Endometrial microvascular endothelial cells (primary cell): ENCODE measurements around the gene PLEKHG2. TPM values are rescaled to one million over a fixed set of nuclear protein-coding genes. Genes with fewer than 3 reads are reported as not detected.

ENCODE experiments used
- in situ Hi-C: cut with HindIII; loops from 2 replicates; pipeline ENCODE4 v1.10.0; 2017; ENCODE audit warnings: low sequenced_read_pairs, low pct_unique_long_range_greater_than_20kb; ENCODE audit errors: inconsistent ontology term
- total RNA-seq: library from RNA; depleted of rRNA; stranded (reverse); fragments of >200 nt; gene quantifications from one replicate; pipeline ENCODE4 v1.2.3, GENCODE V29; 2015; ENCODE audit errors: inconsistent ontology term

Gene PLEKHG2
- total RNA-seq, 1 donor from 2014 or later: 12.8 TPM

DNA sequence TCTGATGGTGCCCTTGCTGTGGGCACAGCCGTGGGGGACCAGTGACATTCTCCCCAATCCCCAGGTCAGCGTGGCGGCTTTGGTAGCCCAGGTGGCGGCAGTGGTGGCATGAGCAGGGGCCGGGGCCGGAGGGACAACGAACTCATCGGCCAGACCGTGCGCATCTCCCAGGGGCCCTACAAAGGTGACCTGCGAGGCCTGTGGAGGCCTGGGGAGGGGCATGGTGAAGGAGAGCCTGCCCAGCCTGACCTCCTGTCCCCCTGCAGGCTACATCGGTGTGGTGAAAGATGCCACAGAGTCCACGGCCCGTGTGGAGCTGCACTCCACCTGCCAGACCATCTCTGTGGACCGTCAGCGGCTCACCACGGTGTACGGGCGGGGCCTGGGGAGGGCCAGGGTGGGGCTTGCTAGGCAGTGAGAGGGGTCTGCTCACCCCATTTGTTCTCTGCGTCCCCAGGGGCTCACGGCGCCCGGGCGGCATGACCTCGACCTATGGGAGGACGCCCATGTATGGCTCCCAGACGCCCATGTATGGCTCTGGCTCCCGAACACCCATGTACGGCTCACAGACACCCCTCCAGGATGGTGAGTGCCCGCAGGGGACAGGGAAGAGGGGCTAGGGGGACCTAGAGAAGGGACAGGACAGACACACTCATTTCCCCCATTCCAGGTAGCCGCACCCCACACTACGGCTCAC lies 60.4 kb downstream of the PLEKHG2 start:
- in situ Hi-C loops: no loop called here

DNA sequence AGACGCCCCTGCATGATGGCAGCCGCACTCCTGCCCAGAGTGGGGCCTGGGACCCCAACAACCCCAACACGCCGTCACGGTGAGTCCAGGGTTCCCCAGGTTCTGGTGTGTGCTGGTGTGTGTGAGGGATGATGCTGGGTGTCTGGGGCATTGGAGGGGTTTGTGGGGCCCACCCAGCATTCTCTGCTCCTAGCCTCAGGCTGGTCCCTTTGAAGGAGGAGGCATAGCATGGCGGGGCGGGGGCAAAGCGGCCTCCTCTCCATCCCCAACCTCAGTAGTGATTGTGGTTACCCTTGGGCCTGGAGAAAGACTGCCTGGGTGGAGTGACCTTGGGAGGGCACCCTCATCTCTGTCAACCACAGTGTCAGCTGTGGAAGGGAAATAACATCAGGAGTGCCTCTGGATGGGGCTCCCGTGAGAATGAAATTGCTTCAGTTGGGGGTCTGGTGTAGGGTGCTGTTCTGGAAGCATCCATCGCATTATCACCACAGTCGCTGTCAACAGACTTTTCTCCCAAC lies 61.0 kb downstream of the PLEKHG2 start:
- in situ Hi-C loops: no loop called here

DNA sequence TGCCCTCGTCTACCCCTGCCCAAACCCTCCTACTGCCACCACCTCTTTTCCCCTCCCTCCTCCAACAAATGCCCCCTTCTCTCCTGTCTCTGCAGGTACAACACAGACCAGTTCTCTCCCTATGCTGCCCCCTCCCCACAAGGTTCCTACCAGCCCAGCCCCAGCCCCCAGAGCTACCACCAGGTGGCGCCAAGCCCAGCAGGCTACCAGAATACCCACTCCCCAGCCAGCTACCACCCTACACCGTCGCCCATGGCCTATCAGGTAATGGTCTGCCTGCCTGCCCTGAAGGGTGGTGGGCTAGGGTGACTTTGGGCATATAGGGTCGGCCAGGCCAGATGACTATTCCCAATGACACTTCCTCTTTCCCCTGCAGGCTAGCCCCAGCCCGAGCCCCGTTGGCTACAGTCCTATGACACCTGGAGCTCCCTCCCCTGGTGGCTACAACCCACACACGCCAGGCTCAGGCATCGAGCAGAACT lies 61.7 kb downstream of the PLEKHG2 start:
- in situ Hi-C loops: no loop called here

GRCh38 chr19:39475748-39476147 lies 63.3 kb downstream of the PLEKHG2 start:
- in situ Hi-C loops: no loop called here

Other genes starting within 250 kb of the PLEKHG2 start
- not detected for gene NCCRP1, start 215.7 kb upstream of the PLEKHG2 start, total RNA-seq
- not detected for gene SYCN, start 208.4 kb upstream of the PLEKHG2 start, total RNA-seq
- gene IFNL3, start 167.7 kb upstream of the PLEKHG2 start, total RNA-seq: not detected
- gene IFNL4, start 163.8 kb upstream of the PLEKHG2 start, total RNA-seq: not detected
- gene IFNL2, start 144.3 kb upstream of the PLEKHG2 start, total RNA-seq: not detected
- gene IFNL1, start 116.3 kb upstream of the PLEKHG2 start, total RNA-seq: not detected
- gene LRFN1, start 91.8 kb upstream of the PLEKHG2 start, total RNA-seq: 0.74 TPM
- gene GMFG, start 76.6 kb upstream of the PLEKHG2 start, total RNA-seq: 68.0 TPM
- 87.2 TPM for gene SAMD4B, start 70.2 kb upstream of the PLEKHG2 start, total RNA-seq
- 48.7 TPM for gene PAF1, start 21.6 kb upstream of the PLEKHG2 start, total RNA-seq
- gene MED29, start 21.3 kb upstream of the PLEKHG2 start, total RNA-seq: 23.0 TPM
- 2.8 TPM for gene ZFP36, start 5.8 kb upstream of the PLEKHG2 start, total RNA-seq
- gene RPS16, start 23.3 kb downstream of the PLEKHG2 start, total RNA-seq: 1,019 TPM
- gene SUPT5H, start 32.9 kb downstream of the PLEKHG2 start, total RNA-seq: 64.7 TPM
- gene TIMM50, start 68.2 kb downstream of the PLEKHG2 start, total RNA-seq: 102 TPM
- 0.19 TPM for gene DLL3, start 86.3 kb downstream of the PLEKHG2 start, total RNA-seq
- not detected for gene SELENOV, start 102.5 kb downstream of the PLEKHG2 start, total RNA-seq
- 2.3 TPM for gene EID2B, start 120.2 kb downstream of the PLEKHG2 start, total RNA-seq
- gene EID2, start 127.5 kb downstream of the PLEKHG2 start, total RNA-seq: 13.8 TPM
- not detected for gene LGALS13, start 189.9 kb downstream of the PLEKHG2 start, total RNA-seq
- not detected for gene LGALS16, start 243.2 kb downstream of the PLEKHG2 start, total RNA-seq